Prostate gland (tissue), 1 donor: ENCODE measurements around the gene SGK2.

ENCODE experiments used
- POLR2A ChIP-seq: fragments of 450-650 bp; IDR thresholded peaks from one replicate; pipeline ENCODE4 v1.6.1; 2016; ENCODE audit warnings: antibody characterized with exemption, mild to moderate bottlenecking
- POLR2AphosphoS5 ChIP-seq: sonication (generic); formaldehyde crosslinking; IDR thresholded peaks from one replicate; pipeline ENCODE4 v1.6.1; 2017; ENCODE audit warnings: antibody characterized with exemption

- no peak for TF ChIP-seq POLR2A
- TF ChIP-seq POLR2AphosphoS5, result no peak
These were observed 14.1 kb downstream of the SGK2 start for GRCh38 chr20:43572891-43573290.
